ENCODE measurements around the gene GLIS2.

Gene GLIS2

GRCh38 chr16:4376126-4376892 is 60.4 kb downstream of the GLIS2 start:
- Mint-ChIP-seq H3K36me3 (peaks cover 16 to 21% of the 10 kb centered on the region in 2 donors), H3K4me3 (no peak overlapping the region), H3K4me1 (peaks cover 8 to 24% of the 10 kb centered on the region in 2 donors), H3K27ac (no peak overlapping the region), H3K9me3 (no peaks in the 10 kb centered on the region), H3K27me3 (no peaks in the 10 kb centered on the region)
- DNase-seq (no peak), ATAC-seq (replicated peaks) (no peak)

DNA sequence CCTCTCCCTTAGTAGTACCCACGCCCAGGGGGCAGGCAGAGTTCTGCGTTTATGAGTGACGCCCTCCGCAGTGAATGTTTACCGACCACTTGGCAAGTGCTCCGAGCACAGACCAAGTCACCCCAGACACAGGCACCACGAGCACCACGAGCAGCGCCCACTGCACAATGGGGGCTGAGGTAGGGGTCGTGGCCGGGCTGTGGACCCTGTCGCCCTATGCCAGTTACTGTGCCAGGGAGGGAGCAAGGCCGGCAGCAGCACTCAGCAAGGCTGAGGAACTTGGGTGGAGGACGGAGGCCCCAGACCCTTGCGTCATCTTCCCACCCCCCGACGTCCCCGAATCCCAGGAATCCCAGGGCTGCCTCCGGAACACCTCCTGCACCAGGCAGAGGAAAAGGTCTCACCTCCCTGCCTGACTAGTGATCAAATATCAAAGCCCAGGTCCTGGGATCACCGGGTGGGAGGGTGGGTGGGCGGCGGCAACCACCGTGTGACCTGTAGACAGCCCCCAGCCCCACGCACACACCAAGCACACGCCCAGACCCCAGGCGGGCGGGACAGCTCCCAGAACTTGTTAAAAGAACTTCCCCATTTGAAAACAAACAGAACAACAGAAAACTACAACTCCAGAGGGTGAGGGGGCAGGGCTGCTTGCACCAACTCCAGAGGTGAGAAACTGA is 61.2 kb downstream of the GLIS2 start:
- DNase-seq = no peak
- Mint-ChIP-seq H3K4me1 (peaks cover 7 to 22% of the 10 kb centered on the region in 2 donors), H3K27ac (no peak overlapping the region), H3K4me3 (no peak overlapping the region), H3K27me3 (no peaks in the 10 kb centered on the region), H3K9me3 (no peaks in the 10 kb centered on the region), H3K36me3 (peaks cover 19 to 24% of the 10 kb centered on the region in 2 donors)
- ATAC-seq (replicated peaks) = no peak

GRCh38 chr16:4377573-4378154 is 61.8 kb downstream of the GLIS2 start:
- DNase-seq = no peak
- H3K4me1 Mint-ChIP-seq = peaks cover 3 to 16% of the 10 kb centered on the region in 2 donors
- peaks cover 22 to 28% of the 10 kb centered on the region in 2 donors for H3K36me3 Mint-ChIP-seq
- no peak for ATAC-seq (replicated peaks)
- H3K9me3 Mint-ChIP-seq = no peaks in the 10 kb centered on the region
- H3K27me3 Mint-ChIP-seq = no peaks in the 10 kb centered on the region
- no peak overlapping the region for H3K4me3 Mint-ChIP-seq
- H3K27ac Mint-ChIP-seq = no peak overlapping the region

GRCh38 chr16:4378161-4378666 is 62.3 kb downstream of the GLIS2 start:
- ATAC-seq (replicated peaks) = no peak
- Mint-ChIP-seq H3K4me1 (peaks cover 3 to 11% of the 10 kb centered on the region in 2 donors), H3K9me3 (no peaks in the 10 kb centered on the region), H3K27me3 (no peaks in the 10 kb centered on the region), H3K4me3 (no peak overlapping the region), H3K36me3 (peaks cover 26 to 31% of the 10 kb centered on the region in 2 donors), H3K27ac (no peak overlapping the region)
- no peak for DNase-seq

DNA sequence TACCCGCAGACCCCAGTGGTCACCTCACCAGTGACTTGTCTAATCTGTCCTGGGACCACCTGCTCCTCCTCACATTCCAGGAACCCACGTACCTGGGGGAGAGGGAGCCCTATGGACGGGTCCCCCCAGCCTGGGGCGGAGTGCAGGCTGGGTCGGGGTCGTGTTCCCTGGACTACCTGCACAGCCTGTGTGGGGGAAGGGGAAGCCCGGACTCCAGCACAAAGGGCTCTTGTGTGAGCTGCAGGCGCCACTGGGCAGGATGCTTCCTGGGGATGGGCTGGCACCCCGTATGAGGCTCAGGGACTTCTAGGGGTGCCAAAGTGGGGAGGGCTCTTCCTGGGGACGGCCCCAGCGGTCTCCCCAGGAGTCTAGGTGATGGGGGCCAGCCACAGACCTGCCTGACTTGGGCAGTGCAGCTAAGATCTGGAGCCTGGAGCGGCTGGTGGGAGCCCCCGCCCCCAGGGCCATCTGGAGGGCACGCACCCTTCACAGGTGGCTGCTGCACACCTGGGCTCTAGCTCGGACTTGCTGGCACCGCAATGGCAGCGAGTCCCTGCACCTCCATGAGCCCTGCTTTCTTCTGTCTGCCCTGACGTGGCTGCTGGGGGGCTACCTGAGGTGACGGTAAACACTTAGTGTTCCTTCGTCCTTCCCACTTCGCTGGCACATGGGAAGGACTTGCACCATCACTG is 63.3 kb downstream of the GLIS2 start:
- Mint-ChIP-seq H3K4me1 (peaks cover 0 to 1% of the 10 kb centered on the region in 2 donors), H3K4me3 (no peak overlapping the region), H3K27ac (peak overlapping the region; percentile 31), H3K27me3 (no peaks in the 10 kb centered on the region), H3K9me3 (no peaks in the 10 kb centered on the region), H3K36me3 (peaks cover 29 to 31% of the 10 kb centered on the region in 2 donors)
- ATAC-seq (replicated peaks) (no peak), DNase-seq (no peak)

DNA sequence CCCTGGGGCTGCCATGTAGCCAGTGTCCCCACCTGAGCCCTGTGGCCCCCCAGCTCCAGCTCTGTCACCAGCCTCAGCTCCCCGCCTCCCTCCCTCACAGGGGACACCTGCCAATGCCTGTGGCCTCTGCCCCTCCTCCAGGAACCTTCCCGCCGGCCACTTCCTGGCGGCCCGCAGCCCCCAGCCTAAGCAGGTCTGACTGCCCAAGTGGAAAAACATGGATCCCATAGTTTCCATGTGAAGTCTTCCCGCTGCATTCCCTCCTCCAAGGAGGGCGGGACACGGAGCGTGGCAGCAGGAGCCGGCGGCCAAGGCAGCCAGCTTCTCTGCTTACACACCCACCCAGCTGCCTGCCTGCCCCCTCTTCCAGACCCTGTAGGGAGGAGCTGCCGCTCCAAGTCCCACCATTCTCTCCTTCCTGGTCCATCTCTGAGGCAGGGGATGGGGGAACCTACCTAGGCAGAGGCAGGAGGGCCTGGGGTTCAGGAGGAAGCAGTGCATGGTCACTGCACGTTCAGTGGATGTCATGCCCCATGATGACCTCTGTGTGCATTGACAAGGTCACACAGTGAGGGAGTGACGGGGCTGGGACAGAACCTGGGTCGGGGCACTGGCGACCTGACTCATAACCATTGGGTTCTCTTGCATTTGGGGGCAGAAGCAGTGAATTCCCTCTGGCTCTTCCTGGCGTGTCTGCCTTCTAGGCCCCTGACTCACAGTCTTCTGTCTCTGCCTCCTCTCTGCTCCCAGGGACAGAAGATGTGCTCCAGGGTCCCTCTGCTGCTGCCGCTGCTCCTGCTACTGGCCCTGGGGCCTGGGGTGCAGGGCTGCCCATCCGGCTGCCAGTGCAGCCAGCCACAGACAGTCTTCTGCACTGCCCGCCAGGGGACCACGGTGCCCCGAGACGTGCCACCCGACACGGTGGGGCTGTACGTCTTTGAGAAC is 64.5 kb downstream of the GLIS2 start:
- Mint-ChIP-seq H3K4me3 (no peak overlapping the region), H3K36me3 (peaks cover 30 to 34% of the 10 kb centered on the region in 2 donors), H3K27ac (no peak overlapping the region), H3K9me3 (no peaks in the 10 kb centered on the region), H3K4me1 (no peaks in the 10 kb centered on the region), H3K27me3 (no peaks in the 10 kb centered on the region)
- ATAC-seq (replicated peaks) = no peak
- no peak for DNase-seq

GRCh38 chr16:4381072-4381934 is 65.4 kb downstream of the GLIS2 start:
- Mint-ChIP-seq H3K9me3 (no peaks in the 10 kb centered on the region), H3K4me3 (no peak overlapping the region), H3K27me3 (no peaks in the 10 kb centered on the region), H3K4me1 (no peaks in the 10 kb centered on the region), H3K36me3 (peaks cover 34 to 36% of the 10 kb centered on the region in 2 donors), H3K27ac (no peak overlapping the region)
- DNase-seq = no peak
- no peak for ATAC-seq (replicated peaks)

DNA sequence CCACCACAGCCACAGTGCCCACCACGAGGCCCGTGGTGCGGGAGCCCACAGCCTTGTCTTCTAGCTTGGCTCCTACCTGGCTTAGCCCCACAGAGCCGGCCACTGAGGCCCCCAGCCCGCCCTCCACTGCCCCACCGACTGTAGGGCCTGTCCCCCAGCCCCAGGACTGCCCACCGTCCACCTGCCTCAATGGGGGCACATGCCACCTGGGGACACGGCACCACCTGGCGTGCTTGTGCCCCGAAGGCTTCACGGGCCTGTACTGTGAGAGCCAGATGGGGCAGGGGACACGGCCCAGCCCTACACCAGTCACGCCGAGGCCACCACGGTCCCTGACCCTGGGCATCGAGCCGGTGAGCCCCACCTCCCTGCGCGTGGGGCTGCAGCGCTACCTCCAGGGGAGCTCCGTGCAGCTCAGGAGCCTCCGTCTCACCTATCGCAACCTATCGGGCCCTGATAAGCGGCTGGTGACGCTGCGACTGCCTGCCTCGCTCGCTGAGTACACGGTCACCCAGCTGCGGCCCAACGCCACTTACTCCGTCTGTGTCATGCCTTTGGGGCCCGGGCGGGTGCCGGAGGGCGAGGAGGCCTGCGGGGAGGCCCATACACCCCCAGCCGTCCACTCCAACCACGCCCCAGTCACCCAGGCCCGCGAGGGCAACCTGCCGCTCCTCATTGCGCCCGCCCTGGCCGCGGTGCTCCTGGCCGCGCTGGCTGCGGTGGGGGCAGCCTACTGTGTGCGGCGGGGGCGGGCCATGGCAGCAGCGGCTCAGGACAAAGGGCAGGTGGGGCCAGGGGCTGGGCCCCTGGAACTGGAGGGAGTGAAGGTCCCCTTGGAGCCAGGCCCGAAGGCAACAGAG is 66.3 kb downstream of the GLIS2 start:
- no peaks in the 10 kb centered on the region for H3K9me3 Mint-ChIP-seq
- no peaks in the 10 kb centered on the region for H3K27me3 Mint-ChIP-seq
- H3K27ac Mint-ChIP-seq = peak overlapping the region; percentile 65
- ATAC-seq (replicated peaks) (no peak), DNase-seq (no peak)
- no peaks in the 10 kb centered on the region for H3K4me1 Mint-ChIP-seq
- peaks cover 35 to 43% of the 10 kb centered on the region in 2 donors for H3K36me3 Mint-ChIP-seq
- no peak overlapping the region for H3K4me3 Mint-ChIP-seq

- no peak for DNase-seq
- no peak for ATAC-seq (replicated peaks)
- Mint-ChIP-seq H3K36me3 (peaks cover 36 to 43% of the 10 kb centered on the region in 2 donors), H3K4me3 (no peak overlapping the region), H3K9me3 (no peaks in the 10 kb centered on the region), H3K4me1 (no peaks in the 10 kb centered on the region), H3K27me3 (no peaks in the 10 kb centered on the region), H3K27ac (peak overlapping the region; percentile 31)
These were observed 67.0 kb downstream of the GLIS2 start for GRCh38 chr16:4382795-4383357.

GRCh38 chr16:4383591-4384444 is 68.0 kb downstream of the GLIS2 start:
- DNase-seq (no peak), ATAC-seq (replicated peaks) (no peak)
- Mint-ChIP-seq H3K4me1 (no peaks in the 10 kb centered on the region), H3K36me3 (peaks cover 30 to 40% of the 10 kb centered on the region in 2 donors), H3K27ac (no peak overlapping the region), H3K27me3 (no peaks in the 10 kb centered on the region), H3K9me3 (no peaks in the 10 kb centered on the region), H3K4me3 (no peak overlapping the region)

DNA sequence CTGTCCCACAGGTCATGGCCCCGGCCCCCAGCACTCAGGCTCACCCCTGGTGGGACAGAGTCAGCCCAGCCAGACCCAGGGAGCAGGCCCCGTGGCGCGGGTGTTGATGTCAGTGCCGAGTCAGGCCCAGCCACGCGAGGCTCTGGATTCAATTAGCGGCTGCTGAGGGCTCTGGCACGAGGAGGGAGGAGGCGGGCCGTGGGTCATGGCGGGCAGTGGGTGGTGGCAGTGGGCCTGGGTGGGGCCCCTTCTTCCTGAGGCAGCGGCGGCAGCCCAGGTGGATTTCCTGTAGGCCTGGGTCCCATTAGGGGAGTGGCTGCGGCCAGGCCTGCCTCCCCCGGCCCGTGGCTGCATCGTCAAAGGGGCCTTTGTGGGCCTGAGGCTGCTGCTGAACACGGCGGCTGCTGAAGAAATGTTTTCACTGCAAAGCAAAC is 68.7 kb downstream of the GLIS2 start:
- Mint-ChIP-seq H3K27me3 (no peaks in the 10 kb centered on the region), H3K27ac (no peak overlapping the region), H3K4me3 (no peak overlapping the region), H3K36me3 (peaks cover 32 to 40% of the 10 kb centered on the region in 2 donors), H3K4me1 (no peaks in the 10 kb centered on the region), H3K9me3 (no peaks in the 10 kb centered on the region)
- ATAC-seq (replicated peaks) (no peak), DNase-seq (no peak)
